Skin of body (tissue), 2 donors: Measurements from ENCODE around the gene RTP5. TPM values are rescaled to one million over a fixed set of nuclear protein-coding genes. Genes with fewer than 3 reads are reported as not detected.
"Not testable (repeated sequence)": the region's sequence is repeated elsewhere in the genome, so short reads cannot be mapped to it uniquely, and the experiment has no call there.

Experiments
- DNase-seq: peaks from one replicate; lab custom pipeline; 2025; lab: John Stamatoyannopoulos, UW
- total RNA-seq: library from RNA; depleted of rRNA; stranded (reverse); fragments of >200 nt; gene quantifications from one replicate; pipeline ENCODE4 v1.2.3, GENCODE V29; 2014

The RTP5 gene
- total RNA-seq, 1 donor from 2014 or later = not detected

- DNase-seq = no peak
These were observed 52.9 kb downstream of the RTP5 start for GRCh38 chr2:241922411-241922810.

GRCh38 chr2:241922816-241923601, 53.5 kb downstream of the RTP5 start:
- not testable (repeated sequence) for DNase-seq

Other genes with a start within 250 kb of the RTP5 start
- 20.0 TPM for gene THAP4, start 232.6 kb upstream of the RTP5 start, total RNA-seq
- gene ATG4B, start 232.0 kb upstream of the RTP5 start, total RNA-seq = 50.2 TPM
- 13.8 TPM for gene DTYMK, start 182.9 kb upstream of the RTP5 start, total RNA-seq
- 32.4 TPM for gene ING5, start 167.7 kb upstream of the RTP5 start, total RNA-seq
- gene D2HGDH, start 135.1 kb upstream of the RTP5 start, total RNA-seq = 16.4 TPM
- gene GAL3ST2, start 92.9 kb upstream of the RTP5 start, total RNA-seq = 0.30 TPM
- 0.30 TPM for gene NEU4, start 60.5 kb upstream of the RTP5 start, total RNA-seq
- 0.10 TPM for gene PDCD1, start 10.8 kb upstream of the RTP5 start, total RNA-seq